ENCODE results near the gene HK1.

HK1 gene

GRCh38 chr10:69408318-69409175 lies 130.3 kb downstream of the HK1 start:
- DNase-seq, result peak; percentile 96

DNA sequence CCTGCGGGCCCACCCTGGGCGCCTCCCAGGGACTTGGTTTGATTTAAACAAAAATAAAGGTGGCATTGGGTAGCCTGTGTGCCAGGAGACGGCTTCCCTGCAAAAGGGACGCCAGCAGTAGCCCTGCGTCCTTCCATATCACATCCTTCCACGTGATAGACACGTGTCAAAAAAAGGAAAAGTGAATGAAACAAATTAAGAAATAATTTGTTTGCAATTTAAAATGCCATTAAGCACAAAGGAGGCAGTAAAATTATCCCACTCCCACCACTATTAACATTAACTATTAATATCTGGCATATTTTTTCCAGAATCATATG lies 130.8 kb downstream of the HK1 start:
- DNase-seq, result no peak

- no peak for DNase-seq
Observed at GRCh38 chr10:69409968-69410367, 131.7 kb downstream of the HK1 start.

GRCh38 chr10:69410487-69410886 lies 132.2 kb downstream of the HK1 start:
- no peak for DNase-seq

DNA sequence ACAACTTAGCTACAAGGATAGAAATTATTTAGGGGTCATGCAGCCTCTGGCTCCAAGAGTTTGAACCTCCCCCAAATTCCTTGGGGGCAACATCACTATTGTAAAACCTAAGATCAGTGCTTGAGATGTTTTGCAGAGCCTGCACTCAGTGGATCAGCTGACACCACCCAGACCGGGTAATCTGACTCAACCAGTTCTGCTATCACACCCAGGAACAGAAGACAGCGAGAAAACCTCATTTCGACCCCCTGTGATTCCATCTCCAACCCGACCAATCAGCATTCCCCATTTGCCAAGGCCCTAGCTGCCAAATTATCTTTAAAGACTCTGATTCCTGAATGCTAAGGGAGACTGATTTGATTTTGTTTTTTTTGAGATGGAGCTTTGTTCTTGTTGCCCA lies 133.2 kb downstream of the HK1 start:
- DNase-seq, result peak; percentile 83

DNA sequence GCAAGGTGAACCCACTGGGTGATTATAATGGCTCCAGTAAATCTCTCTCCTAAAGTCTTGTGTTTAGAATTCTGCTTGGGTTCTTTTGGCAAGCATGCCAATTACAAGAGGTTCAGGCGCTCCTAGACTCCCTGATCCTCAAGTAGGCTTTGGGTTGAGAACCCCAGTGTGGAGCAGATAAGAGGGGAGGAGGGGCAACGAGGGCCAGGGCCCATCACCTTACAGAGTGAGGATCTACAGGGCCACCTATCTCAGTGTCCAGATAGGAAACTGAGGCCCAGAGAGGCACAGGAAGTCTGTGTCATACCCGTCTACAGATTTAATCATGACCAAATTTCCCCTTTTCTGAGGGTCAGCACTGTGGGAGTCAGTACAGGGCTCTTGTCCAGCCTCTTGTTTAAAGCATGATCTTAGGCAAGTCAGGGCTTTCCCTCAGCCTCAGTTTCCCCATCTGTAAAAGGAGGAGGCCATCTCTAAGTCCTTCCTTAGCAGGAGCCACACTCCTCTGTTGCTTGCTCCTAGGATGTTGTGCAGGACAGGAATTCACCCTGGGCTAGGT lies 134.0 kb downstream of the HK1 start:
- DNase-seq, result no peak

GRCh38 chr10:69413221-69413865 lies 135.0 kb downstream of the HK1 start:
- peak; percentile 86 for DNase-seq

GRCh38 chr10:69414036-69415018 lies 136.0 kb downstream of the HK1 start:
- DNase-seq, result no peak

DNA sequence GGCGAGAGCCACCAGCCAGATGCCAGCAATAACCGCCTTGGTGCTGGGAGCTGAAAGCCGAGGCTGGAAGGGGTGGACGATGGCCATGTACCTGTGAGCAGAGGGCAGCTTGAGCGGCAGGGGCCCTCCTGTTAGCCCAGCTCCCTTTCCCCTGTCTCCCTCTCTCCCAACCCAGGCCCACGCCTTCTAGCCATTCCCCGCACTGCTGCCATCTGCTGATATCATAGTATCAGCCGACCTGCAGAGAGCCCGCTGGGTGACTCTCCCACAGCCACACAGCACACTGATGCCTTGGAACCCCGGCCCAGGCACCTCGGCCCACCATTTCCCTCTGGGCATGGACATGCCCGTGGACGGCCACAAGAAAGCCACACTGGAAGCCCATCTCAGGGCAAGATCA lies 136.8 kb downstream of the HK1 start:
- no peak for DNase-seq

DNA sequence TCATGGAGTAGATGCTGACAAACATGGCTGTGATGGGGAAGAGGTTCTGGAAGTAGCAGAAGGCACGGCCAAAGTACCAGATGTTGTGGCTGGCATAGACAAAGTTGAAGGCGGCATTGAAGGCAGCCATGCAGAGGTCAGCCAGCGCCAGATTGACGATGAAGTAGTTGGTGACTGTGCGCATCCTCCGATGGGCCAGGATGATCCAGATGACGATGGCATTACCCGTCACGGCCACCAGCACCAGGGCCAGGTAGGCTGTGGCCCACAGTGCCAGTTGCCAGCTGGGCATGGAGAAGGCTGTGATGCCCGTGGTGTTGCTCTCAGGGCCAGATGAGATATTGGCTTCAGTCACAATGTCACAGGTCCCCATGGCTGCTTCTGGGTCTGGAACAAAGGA lies 137.7 kb downstream of the HK1 start:
- DNase-seq, result no peak

DNA sequence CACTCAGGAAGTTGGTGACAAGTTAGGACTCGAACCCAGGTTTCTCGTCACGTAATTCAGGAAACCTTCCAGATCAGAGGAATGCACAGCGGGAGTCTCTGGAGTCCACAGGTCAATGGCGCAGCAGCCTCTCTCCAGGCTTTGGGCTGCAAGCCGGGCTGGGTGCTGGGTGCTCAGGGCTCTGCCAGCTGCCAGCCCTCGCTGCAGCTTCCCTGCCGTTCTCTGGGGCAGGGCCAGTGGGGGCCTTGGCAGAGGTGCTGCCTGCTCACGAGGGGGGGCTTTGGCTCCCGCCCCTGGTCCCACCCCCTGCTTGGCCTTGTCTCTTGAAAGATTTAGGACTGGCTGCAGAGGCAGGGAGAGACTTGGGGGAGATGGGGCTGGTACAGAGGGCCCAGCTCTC lies 138.4 kb downstream of the HK1 start, which contains the start of gene TACR2:
TACR2 (minus strand) TSS at position 224 of the 400 bp plus-strand sequence. CDS start 595 bp downstream, outside the sequence.
- no peak for DNase-seq

DNA sequence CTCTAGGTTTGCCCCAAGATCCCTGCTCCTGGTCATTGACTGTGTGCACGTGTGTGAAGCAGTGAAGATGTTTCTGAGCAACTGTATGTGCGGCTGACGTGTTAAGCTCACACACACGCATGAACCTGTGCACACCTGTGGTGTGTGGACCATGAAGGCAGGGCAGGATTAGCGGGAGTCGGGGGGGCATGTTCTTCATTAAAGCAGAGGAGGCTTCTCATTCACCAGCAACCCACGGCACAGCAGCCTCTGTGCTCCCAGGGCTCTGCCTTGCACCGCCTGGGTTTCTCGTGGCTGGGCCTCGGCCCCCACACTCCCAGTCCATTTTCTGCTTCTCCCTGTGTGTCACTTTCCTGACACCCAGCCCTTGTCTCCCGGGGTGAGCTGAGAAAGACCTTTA lies 139.2 kb downstream of the HK1 start:
- DNase-seq, result no peak

DNA sequence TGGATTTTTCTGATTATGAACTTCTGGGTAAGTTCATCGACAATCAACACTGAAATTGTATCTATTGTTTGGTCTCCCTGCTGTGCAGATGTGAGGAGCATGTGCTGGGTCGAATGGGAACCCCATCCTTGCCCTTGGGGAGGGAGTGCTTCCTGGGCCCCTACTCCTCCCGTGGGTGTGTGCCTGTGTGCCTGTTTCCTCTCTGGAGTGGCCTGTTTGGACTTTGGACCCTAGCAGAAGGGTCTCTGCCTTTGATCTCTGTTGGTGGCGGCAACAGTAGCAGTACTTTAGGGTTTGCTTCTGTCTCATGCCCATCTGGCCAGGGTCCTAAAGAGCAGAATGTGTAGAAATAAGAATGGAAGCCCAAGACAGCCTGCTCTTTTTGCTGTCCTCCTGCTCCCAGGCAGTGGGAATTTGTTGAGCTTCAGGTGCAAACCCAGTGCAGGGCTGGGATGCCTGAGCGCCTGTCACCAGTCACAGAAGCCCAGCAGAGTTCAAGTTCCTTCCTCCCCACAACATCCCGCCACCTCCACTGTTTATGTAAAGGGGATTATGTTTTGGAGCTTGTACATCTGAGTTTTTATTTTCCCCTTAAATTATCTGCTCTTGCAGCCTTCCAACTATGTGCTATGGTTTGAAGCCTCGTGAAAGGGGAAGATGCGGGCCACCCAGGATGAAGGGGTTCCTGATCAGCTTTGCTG lies 139.9 kb downstream of the HK1 start:
- DNase-seq, result no peak

GRCh38 chr10:69419096-69419743 lies 140.9 kb downstream of the HK1 start:
- no peak for DNase-seq

DNA sequence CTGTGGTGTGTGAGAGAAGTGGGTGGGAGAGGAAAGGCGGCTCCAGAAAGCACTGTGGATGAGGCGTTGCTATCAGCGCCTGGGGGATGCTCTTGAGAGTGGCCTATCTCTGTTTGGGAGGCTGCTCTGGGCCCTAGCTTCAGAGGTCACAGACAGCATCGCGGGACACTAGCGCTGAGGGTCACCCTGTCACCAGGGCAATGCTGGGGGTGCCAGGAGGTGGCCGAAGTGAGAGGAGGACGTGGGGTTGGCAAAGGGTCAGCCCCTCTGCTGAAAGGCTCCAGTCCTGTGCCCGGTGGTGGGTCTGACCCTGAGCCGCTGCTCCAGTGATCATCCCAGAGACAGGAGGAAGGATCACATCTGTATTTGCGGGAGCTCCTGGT lies 141.4 kb downstream of the HK1 start:
- DNase-seq, result no peak

DNA sequence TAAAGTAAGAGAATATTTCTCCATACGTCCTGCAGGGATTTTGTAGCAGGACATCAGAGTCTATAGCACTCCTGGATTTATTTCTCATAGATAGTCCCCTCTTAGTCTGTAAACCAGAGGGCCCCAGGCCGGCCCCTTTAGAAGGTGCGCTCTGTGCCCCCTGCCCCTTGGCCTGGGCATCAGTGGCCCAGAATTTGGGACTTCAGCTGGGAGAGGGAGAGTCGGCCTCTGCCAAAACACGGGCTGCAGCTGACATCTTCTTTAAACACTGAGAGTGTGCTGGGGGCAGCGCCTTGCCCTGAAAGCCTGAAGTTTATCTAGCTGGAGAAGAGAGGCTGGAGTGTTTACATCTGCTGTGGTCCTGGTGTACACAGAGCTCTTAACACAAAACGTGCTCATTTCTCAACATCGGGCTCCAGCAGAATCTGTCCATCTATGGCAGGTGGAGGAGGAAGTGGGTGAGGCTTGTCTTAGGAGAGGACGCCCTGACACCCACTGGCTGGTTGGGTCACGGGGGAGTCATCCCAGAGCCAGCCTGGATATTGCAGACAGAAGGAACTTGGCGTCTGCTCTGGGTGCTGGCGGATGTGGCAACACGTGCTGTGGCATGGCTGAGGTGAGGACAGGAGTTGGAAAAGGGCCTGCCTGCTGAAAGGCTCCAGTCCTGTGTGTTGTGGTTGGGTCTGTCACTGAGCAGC lies 143.5 kb downstream of the HK1 start:
- DNase-seq, result peak; percentile 48

DNA sequence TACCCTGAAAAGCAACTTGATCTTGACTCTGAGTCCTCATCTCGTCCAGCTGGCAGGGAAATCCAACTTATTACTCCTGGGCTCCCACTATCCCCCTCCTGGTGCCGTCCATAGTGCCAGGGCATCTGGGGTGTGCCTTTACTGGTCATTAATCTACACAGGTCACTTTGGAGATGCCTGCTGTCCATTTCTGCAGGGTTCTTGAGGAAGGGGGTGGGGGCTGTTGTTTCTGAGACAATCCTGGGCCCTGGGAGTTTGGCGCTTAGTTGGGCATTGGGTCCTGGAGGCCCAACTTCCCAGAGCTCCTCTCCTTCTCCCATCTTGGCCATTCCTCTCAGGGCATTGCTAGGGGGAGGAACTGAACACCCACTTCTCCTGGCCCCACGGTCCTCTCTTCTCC lies 144.4 kb downstream of the HK1 start:
- no peak for DNase-seq

GRCh38 chr10:69425041-69425440 lies 146.7 kb downstream of the HK1 start:
- no peak for DNase-seq

- DNase-seq, result peak; percentile 81
Observed at GRCh38 chr10:69425511-69426298, 147.4 kb downstream of the HK1 start.

DNA sequence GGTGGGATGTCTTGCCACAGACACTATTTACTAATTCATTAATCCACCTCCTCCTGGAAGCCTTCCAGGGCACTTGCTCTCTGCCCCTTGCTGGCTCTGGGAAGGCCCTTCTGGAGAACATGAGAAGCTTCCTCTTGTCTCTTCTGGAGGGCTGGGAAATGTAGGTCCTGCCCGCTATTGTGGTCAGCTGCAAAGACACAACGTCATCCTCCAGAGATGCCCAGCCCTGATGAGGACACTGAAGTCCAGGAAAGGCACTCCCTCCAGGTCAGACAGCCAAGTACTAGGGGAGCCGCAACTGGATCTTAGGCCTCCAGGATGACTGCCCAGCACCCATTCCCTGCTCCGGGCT lies 148.1 kb downstream of the HK1 start:
- no peak for DNase-seq

Data from islet precursor cell (in vitro differentiated cells).